Brain pericyte (primary cell): Measurements from ENCODE around the gene MCM9.

Experiments
- DNase-seq: peaks from one replicate; pipeline ENCODE4 v3.0.0-alpha.2; 2012; ENCODE audit warnings: low read depth, low spot score

MCM9 gene

GRCh38 chr6:118934461-118935330 is at the start of gene MCM9:
Gene MCM9, minus strand, starts transcription at chr6:118935159. Its CDS starts 3,436 bp downstream, at chr6:118931723.
- DNase-seq: peak; percentile 29

- no peak for DNase-seq
Measured at GRCh38 chr6:118984342-118984741, 49.4 kb upstream of the MCM9 start.

- no peak for DNase-seq
Measured at GRCh38 chr6:118982575-118982911, 47.6 kb upstream of the MCM9 start.

- DNase-seq: no peak
Measured at GRCh38 chr6:118981884-118982574, 47.1 kb upstream of the MCM9 start.

- DNase-seq: no peak
Measured at GRCh38 chr6:118980063-118980462, 45.1 kb upstream of the MCM9 start.

GRCh38 chr6:118974790-118975189 is 39.8 kb upstream of the MCM9 start:
- DNase-seq: no peak

- DNase-seq: no peak
Measured at GRCh38 chr6:118971682-118972081, 36.7 kb upstream of the MCM9 start.

- DNase-seq: no peak
Measured at GRCh38 chr6:118970866-118971265, 35.9 kb upstream of the MCM9 start.

DNA sequence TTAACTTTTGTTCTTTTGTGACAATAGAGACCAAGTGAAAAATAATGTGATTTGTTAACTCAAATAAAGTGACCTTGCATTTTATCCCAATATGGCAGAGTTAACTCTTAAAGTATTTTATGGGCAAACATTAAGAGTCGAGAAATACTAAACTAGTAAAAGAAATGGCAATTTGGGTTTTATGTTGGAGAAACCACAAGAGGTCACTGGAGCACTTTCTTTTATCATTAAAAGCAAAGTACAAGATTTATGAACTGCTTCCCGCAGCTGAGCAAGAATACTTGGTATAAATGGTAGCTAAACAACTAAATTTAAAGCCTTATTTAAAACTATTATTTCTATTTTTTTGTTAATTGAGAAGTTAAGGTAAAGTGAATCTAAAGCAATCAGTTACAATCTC is 33.5 kb upstream of the MCM9 start:
- DNase-seq: no peak

GRCh38 chr6:118967239-118967638 is 32.3 kb upstream of the MCM9 start:
- DNase-seq: no peak

DNA sequence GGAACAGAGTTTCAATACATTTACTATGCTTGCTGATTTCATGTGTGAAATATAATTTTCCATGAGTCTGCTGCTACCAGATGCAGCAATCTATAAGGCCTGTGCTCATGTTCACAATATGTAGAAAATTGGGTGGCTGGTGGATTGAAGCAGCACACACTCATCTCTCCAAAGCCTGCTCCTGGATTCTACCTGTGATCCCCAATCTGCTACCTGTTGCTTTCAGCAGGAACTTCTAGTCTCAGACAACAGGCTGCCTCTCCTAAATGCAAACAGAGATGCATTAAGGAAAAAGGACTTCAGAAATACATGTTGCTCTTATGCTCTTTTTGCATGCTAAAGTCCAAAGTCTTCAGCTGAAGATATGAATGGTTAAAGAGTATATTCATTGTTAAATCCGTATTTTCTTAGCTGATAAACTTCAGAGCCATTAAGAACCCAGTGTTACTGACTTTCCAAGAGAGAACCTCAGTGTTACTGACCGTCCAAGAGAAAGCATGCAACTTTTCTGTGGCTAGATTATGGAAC is 30.9 kb upstream of the MCM9 start:
- DNase-seq: no peak

- DNase-seq: no peak
Measured at GRCh38 chr6:118965371-118965770, 30.4 kb upstream of the MCM9 start.

GRCh38 chr6:118963003-118963402 is 28.0 kb upstream of the MCM9 start:
- no peak for DNase-seq

- no peak for DNase-seq
Measured at GRCh38 chr6:118959903-118960302, 24.9 kb upstream of the MCM9 start.

DNA sequence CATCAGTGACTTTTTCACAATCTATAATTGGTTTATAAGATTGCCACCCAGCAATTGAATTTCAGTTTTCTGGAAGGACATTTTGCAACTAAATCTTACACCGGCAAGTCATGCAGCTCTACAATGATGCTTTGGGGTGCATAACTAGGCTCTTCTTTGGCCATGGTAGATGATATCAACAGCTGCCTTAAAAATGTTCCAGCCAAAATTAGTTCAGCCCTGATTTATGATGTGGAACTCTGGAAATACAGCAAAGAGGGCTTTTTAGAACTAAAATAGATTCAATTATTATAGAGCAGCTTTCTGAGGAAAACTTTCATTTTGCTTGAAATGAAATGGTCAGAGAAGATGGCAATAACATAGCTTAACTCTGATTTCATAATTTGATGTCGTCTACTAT is 18.4 kb upstream of the MCM9 start:
- DNase-seq: no peak

GRCh38 chr6:118952683-118953082 is 17.7 kb upstream of the MCM9 start:
- no peak for DNase-seq

GRCh38 chr6:118945217-118945616 is 10.3 kb upstream of the MCM9 start:
- DNase-seq: no peak

DNA sequence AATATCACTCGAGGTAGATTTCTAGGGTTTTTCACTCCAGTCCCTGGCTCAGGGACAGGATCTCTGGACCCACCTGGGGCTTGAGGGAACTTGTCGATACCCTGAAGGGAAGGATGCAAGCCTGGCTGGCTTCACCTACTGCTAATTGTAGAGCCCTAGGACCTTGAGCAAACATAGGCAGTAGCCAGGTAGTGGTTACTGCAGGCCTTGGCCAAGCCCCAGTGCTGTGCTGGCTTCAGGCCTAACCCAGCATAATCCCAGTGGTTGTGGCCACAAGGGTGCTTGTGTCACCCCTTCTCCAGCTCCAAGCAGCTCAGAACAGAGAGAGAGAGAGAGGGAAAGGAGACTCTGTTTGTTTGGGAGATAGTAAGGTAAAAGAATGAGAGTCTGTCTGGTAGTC is 5.8 kb upstream of the MCM9 start:
- DNase-seq: no peak

GRCh38 chr6:118939683-118940082 is 4.7 kb upstream of the MCM9 start:
- no peak for DNase-seq

GRCh38 chr6:118935978-118936703 is 1.2 kb upstream of the MCM9 start:
- no peak for DNase-seq

DNA sequence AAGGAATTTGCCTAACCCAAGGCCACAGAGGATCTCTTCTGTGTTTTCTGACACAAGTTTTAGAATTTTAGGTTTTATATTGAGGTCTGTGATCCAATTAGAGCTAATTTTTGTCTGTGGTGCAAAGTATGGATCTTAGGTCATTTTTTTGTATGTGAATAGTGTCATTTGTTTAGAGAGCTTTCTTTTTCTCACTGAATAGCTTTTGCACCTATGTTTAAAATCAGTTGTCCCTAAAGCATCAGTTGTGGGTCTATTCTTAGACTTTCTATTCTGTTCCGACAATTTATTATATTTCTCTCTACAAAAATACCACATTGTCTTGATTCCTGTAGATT is 341 bp upstream of the MCM9 start:
- no peak for DNase-seq

DNA sequence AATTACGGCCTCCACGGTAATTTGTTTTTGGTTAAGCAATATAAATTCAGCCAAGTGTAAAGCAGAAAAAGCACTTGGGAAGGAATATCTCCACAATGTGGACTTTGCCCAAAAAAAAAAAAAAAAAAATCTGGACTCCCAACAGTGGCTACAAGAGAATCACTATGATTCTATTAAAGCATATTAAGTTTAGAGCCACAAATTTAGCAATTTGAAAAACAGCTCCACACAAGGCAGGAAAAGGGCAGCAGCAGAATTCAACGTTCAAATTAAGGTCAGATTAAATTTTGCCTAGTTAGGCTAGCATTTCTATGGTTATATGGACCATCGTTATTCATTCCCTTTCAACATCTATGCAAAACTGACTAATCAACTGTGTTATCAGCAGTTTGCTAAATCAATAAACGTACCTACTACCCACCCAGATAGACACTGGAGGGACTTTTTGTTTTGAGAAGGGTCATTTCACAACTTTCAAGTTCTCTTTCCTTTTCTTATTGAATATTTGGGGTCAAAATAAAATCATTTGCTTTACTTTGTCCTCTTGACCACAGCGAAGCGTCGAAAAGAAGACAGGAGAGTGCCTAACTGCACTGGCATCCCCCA is 1.0 kb downstream of the MCM9 start:
- no peak for DNase-seq
